Measurements from ENCODE around the gene FAM89A. TPM values are rescaled to one million over a fixed set of nuclear protein-coding genes. Genes with fewer than 3 reads are reported as not detected.

Gene FAM89A
- polyA plus RNA-seq, 1 of the 3 experiments (the other 2 are of a cell fraction), result 2.7 TPM

DNA sequence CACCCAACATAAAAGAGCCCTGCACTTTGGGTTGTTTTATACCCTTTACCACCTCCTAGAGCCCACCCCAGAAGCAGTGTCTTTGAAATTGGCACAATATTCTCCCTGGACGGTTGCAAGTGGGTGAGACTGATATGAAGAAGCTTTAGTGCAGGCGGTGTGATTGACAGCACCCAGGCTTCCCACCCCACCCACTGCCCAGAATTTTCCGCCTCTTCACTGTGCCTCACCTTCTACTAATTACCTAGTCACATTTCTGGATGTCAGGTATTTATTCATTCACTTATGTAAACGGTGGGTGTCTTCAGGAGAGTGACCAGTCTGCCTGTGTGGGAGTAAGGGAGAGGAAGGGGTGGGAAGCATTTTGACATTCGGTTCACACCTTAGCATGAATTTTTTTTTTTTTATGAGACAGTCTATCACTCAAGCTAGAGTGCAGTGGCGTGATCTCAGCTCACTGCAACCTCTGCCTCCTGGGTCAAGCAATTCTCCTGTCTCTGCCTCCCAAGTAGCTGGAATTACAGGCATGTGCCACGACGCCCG, 1.7 kb upstream of the FAM89A start:
- Histone ChIP-seq H3K9me3 (no peaks in the 10 kb centered on the region), H3K4me3 (ENCODE audit: low read depth in 2 of 2, low read length in 1 of 2) (no peak overlapping the region), H3F3A (replicated peaks; ENCODE audit: insufficient read depth) (no peaks in the 10 kb centered on the region), H3K27ac (ENCODE audit: low read depth in 2 of 2, low read length in 1 of 2) (no peak overlapping the region), H3K9me2 (no peaks in the 10 kb centered on the region), H3K27me3 (ENCODE audit: insufficient read depth) (peaks cover 19% of the 10 kb centered on the region), H2AFZ (ENCODE audit: low read depth) (no peak overlapping the region), H3K4me1 (ENCODE audit: control insufficient read depth in 1 of 2, insufficient read depth in 2 of 2, low read depth in 1 of 2, low read length in 1 of 2) (peaks cover 0 to 8% of the 10 kb centered on the region in 2 experiments; a peak in 2 of 4 replicates), H4K20me1 (ENCODE audit: insufficient read depth) (no peaks in the 10 kb centered on the region), H3K36me3 (replicated peaks in 1 of 2; ENCODE audit: control insufficient read depth in 1 of 2, insufficient read depth in 2 of 2, low read length in 1 of 2) (no peaks in the 10 kb centered on the region), H3K9ac (no peak overlapping the region), H3K79me2 (ENCODE audit: insufficient read depth) (no peaks in the 10 kb centered on the region), H3K4me2 (no peak overlapping the region)
- ChIA-PET POLR2A (no interaction called here), CTCF (interaction anchor here (1.4 kb wide), 1 partner anchor 12 kb away, joined by 5 read pairs; no protein-coding TSS in a partner anchor)
- TF ChIP-seq, protein P1, sequence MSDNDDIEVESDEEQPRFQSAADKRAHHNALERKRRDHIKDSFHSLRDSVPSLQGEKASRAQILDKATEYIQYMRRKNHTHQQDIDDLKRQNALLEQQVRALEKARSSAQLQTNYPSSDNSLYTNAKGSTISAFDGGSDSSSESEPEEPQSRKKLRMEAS (IDR thresholded peaks at IDR 0.05; ENCODE audit: low read depth), result no peak
- no peak for TF ChIP-seq RXRA (IDR thresholded peaks at IDR 0.05; ENCODE audit: borderline replicate concordance, low read depth)
- TF ChIP-seq RFX5 (IDR thresholded peaks at IDR 0.05; ENCODE audit: low read length), result no peak
- no peak for TF ChIP-seq ELF1 (IDR thresholded peaks at IDR 0.05)
- no peak for TF ChIP-seq RAD21 (IDR thresholded peaks at IDR 0.05; ENCODE audit: low read length)
- TF ChIP-seq, protein P2, sequence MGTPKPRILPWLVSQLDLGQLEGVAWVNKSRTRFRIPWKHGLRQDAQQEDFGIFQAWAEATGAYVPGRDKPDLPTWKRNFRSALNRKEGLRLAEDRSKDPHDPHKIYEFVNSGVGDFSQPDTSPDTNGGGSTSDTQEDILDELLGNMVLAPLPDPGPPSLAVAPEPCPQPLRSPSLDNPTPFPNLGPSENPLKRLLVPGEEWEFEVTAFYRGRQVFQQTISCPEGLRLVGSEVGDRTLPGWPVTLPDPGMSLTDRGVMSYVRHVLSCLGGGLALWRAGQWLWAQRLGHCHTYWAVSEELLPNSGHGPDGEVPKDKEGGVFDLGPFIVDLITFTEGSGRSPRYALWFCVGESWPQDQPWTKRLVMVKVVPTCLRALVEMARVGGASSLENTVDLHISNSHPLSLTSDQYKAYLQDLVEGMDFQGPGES (IDR thresholded peaks at IDR 0.05; ENCODE audit: low read depth, low read length), result no peak
- TF ChIP-seq, protein P3, sequence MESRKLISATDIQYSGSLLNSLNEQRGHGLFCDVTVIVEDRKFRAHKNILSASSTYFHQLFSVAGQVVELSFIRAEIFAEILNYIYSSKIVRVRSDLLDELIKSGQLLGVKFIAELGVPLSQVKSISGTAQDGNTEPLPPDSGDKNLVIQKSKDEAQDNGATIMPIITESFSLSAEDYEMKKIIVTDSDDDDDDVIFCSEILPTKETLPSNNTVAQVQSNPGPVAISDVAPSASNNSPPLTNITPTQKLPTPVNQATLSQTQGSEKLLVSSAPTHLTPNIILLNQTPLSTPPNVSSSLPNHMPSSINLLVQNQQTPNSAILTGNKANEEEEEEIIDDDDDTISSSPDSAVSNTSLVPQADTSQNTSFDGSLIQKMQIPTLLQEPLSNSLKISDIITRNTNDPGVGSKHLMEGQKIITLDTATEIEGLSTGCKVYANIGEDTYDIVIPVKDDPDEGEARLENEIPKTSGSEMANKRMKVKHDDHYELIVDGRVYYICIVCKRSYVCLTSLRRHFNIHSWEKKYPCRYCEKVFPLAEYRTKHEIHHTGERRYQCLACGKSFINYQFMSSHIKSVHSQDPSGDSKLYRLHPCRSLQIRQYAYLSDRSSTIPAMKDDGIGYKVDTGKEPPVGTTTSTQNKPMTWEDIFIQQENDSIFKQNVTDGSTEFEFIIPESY (IDR thresholded peaks at IDR 0.05; ENCODE audit: borderline replicate concordance, low read depth), result no peak
- TF ChIP-seq, protein P4, sequence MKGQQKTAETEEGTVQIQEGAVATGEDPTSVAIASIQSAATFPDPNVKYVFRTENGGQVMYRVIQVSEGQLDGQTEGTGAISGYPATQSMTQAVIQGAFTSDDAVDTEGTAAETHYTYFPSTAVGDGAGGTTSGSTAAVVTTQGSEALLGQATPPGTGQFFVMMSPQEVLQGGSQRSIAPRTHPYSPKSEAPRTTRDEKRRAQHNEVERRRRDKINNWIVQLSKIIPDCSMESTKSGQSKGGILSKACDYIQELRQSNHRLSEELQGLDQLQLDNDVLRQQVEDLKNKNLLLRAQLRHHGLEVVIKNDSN (IDR thresholded peaks at IDR 0.05; ENCODE audit: borderline replicate concordance, low read depth), result no peak
- TF ChIP-seq TAF1 (IDR thresholded peaks at IDR 0.05; ENCODE audit: borderline replicate concordance, low read depth, low read length), result no peak
- TF ChIP-seq FOXM1 (IDR thresholded peaks at IDR 0.05; ENCODE audit: low read depth), result no peak
- no peak for TF ChIP-seq FOSL2 (IDR thresholded peaks at IDR 0.05; ENCODE audit: borderline replicate concordance, low read depth)
- TF ChIP-seq, protein P5, sequence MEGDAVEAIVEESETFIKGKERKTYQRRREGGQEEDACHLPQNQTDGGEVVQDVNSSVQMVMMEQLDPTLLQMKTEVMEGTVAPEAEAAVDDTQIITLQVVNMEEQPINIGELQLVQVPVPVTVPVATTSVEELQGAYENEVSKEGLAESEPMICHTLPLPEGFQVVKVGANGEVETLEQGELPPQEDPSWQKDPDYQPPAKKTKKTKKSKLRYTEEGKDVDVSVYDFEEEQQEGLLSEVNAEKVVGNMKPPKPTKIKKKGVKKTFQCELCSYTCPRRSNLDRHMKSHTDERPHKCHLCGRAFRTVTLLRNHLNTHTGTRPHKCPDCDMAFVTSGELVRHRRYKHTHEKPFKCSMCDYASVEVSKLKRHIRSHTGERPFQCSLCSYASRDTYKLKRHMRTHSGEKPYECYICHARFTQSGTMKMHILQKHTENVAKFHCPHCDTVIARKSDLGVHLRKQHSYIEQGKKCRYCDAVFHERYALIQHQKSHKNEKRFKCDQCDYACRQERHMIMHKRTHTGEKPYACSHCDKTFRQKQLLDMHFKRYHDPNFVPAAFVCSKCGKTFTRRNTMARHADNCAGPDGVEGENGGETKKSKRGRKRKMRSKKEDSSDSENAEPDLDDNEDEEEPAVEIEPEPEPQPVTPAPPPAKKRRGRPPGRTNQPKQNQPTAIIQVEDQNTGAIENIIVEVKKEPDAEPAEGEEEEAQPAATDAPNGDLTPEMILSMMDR (IDR thresholded peaks at IDR 0.05), result no peak
- TF ChIP-seq EZH2phosphoT487 (IDR thresholded peaks at IDR 0.05; ENCODE audit: borderline replicate concordance, low read depth), result no peak
- TF ChIP-seq JUND (IDR thresholded peaks at IDR 0.05), result no peak
- TF ChIP-seq GABPA (IDR thresholded peaks at IDR 0.05; ENCODE audit: low read depth), result no peak
- TF ChIP-seq SMC3 (IDR thresholded peaks at IDR 0.05; ENCODE audit: low read depth, low read length), result no peak
- TF ChIP-seq POLR2AphosphoS5 (IDR thresholded peaks at IDR 0.05; ENCODE audit: low read depth, low read length), result no peak
- no peak for TF ChIP-seq FOXJ3 (CRISPR knock-in tag; IDR thresholded peaks at IDR 0.05)
- no peak for TF ChIP-seq NFIC (IDR thresholded peaks at IDR 0.05; ENCODE audit: borderline replicate concordance)
- 56% methylated on average over 9 of the region's 9 CpGs for whole genome bisulfite sequencing (ENCODE audit: low lambda C conversion rate)
- no peak for DNase-seq
